ENCODE data around the gene CMYA5.

DNA sequence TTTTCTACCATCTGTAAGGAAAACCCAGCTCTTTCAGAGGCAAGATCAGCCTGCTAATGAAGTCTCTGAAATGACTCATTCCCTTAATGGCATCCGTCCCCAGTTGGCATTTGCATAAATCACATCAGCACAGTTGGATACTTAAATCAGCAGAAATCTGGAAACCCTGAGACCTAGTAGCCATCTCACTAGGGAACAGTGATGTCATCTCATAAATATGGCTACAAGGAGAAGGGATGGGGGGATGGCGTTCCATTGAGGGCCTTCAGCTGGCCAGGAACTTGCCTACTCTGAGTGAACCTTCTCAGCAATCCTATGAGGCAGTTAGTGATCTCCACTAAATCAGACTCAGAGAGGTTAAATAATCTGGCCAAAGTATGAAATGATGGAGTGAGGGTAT is 81.8 kb downstream of the CMYA5 start:
- TF ChIP-seq, protein P1, sequence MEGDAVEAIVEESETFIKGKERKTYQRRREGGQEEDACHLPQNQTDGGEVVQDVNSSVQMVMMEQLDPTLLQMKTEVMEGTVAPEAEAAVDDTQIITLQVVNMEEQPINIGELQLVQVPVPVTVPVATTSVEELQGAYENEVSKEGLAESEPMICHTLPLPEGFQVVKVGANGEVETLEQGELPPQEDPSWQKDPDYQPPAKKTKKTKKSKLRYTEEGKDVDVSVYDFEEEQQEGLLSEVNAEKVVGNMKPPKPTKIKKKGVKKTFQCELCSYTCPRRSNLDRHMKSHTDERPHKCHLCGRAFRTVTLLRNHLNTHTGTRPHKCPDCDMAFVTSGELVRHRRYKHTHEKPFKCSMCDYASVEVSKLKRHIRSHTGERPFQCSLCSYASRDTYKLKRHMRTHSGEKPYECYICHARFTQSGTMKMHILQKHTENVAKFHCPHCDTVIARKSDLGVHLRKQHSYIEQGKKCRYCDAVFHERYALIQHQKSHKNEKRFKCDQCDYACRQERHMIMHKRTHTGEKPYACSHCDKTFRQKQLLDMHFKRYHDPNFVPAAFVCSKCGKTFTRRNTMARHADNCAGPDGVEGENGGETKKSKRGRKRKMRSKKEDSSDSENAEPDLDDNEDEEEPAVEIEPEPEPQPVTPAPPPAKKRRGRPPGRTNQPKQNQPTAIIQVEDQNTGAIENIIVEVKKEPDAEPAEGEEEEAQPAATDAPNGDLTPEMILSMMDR (IDR thresholded peaks at IDR 0.05), result no peak
- no peak for TF ChIP-seq EP300 (IDR thresholded peaks at IDR 0.05)

All from tibial nerve (tissue), 4 donors.